Upper lobe of left lung (tissue), 6 donors: ENCODE data around the gene ZC3H7A. TPM values are rescaled to one million over a fixed set of nuclear protein-coding genes. Genes with fewer than 3 reads are reported as not detected.
A peak's percentile ranks its signal among the peaks of the same experiment; 100 is the strongest.

Experiments
- ATAC-seq, 2 donors: fragments of 200-7000 bp; cut with Tn5 transposase; one replicate each; pipeline ENCODE4 v1.9.1; 2022; ENCODE audit warnings: mild to moderate bottlenecking in 2 of 2, moderate library complexity in 2 of 2; ENCODE audit not compliant: low FRiP score in 2 of 2
- DNase-seq, 2 donors: peaks; one replicate each; pipeline ENCODE4 v3.0.0-alpha.2; 2019 to 2020
- H3K27ac ChIP-seq, 4 donors: fragments of 200-600 bp; sonication (generic); one replicate each; pipeline ENCODE4 v1.5.1; 2016 to 2019
- H3K27me3 ChIP-seq, 4 donors: fragments of 200-600 bp; sonication (generic); one replicate each; pipeline ENCODE4 v1.5.1; 2017 to 2019
- H3K36me3 ChIP-seq, 4 donors: fragments of 200-600 bp; sonication (generic); one replicate each; pipeline ENCODE4 v1.5.1; 2016 to 2019
- H3K4me1 ChIP-seq, 4 donors: fragments of 200-600 bp; sonication (generic); one replicate each; pipeline ENCODE4 v1.5.1; 2018 to 2019
- H3K4me3 ChIP-seq, 4 donors: fragments of 200-600 bp; sonication (generic); one replicate each; pipeline ENCODE4 v1.5.1; 2017 to 2019; ENCODE audit warnings: mild to moderate bottlenecking in 2 of 4, moderate library complexity in 1 of 4
- H3K9me3 ChIP-seq, 4 donors: fragments of 200-600 bp; sonication (generic); one replicate each; pipeline ENCODE4 v1.5.1; 2018 to 2019
- EP300 ChIP-seq, 4 donors: sonication (generic); formaldehyde crosslinking; IDR thresholded peaks; one replicate each; pipeline ENCODE4 v1.5.1; 2017; ENCODE audit warnings: antibody characterized with exemption in 4 of 4, control low read depth in 2 of 4
- POLR2A ChIP-seq, 4 donors: fragments of 450-650 bp; IDR thresholded peaks; one replicate each; pipeline ENCODE4 v1.5.1; 2016 to 2017; ENCODE audit warnings: antibody characterized with exemption in 4 of 4, mild to moderate bottlenecking in 2 of 4
- POLR2AphosphoS5 ChIP-seq, 2 donors: sonication (generic); formaldehyde crosslinking; IDR thresholded peaks; one replicate each; pipeline ENCODE4 v1.5.1; 2017; ENCODE audit warnings: antibody characterized with exemption in 2 of 2
- WGBS, 2 donors: methylation state at CpG; one replicate each; pipeline ENCODE4 v1.1.5; 2017 to 2018; 5-methylcytosine and 5-hydroxymethylcytosine counted together
- total RNA-seq, 6 donors: library from RNA; depleted of rRNA in 4 of 6; stranded (reverse); fragments of >200 nt in 4 of 6; gene quantifications; one replicate each; pipeline versions ENCODE4 v1.1.0 to v1.2.1, GENCODE V29; 2016 to 2021
- TF ChIP-seq, protein P1 (sequence below), 6 experiments: fragments of 450-650 bp in 4 of 6; fragments of 200-600 bp in 2 of 6; sonication (generic) in 2 of 6; IDR thresholded peaks; one replicate each; pipeline ENCODE4 v1.5.1; 2016 to 2019; ENCODE audit warnings: antibody characterized with exemption in 6 of 6
- donor health status: DM: no; HTN: no; CAD: no; lungs with moderate emphysema.
- donor health status: DM: no; HTN: yes; CAD: no; lungs with severe emphysema.

The ZC3H7A gene
- total RNA-seq, 6 donors from 2014 or later, result 52.7 to 142 (median 64.7) TPM

DNA sequence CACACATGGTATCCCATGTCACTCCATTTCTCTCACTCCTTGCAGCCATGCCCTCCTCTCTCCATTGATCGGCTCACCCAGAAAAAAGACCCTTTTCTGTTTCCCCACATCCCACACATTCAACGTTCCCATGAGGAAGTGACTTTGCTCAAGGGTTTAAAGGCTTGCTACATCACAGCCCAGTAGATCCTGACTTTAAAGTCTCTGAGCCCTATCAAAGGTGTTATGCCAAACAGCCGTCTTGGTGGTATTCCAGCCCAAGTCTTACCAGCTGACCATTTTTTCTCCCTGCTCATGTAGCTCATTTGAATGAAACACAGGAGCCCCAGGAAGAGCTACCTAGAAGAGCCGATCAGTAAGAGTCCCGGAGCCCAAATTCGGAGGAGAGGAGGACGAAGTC lies 47.0 kb downstream of the ZC3H7A start:
- H3K36me3 ChIP-seq, result peaks cover 26 to 70% (median 61%) of the 10 kb centered on the region in 4 donors
- H3K27ac ChIP-seq, result no peak overlapping the region
- WGBS, 2 donors, result 86 to 90% methylated on average over 7 of the region's 7 CpGs
- ATAC-seq (no peak), DNase-seq (no peak)
- TF ChIP-seq, protein P1, sequence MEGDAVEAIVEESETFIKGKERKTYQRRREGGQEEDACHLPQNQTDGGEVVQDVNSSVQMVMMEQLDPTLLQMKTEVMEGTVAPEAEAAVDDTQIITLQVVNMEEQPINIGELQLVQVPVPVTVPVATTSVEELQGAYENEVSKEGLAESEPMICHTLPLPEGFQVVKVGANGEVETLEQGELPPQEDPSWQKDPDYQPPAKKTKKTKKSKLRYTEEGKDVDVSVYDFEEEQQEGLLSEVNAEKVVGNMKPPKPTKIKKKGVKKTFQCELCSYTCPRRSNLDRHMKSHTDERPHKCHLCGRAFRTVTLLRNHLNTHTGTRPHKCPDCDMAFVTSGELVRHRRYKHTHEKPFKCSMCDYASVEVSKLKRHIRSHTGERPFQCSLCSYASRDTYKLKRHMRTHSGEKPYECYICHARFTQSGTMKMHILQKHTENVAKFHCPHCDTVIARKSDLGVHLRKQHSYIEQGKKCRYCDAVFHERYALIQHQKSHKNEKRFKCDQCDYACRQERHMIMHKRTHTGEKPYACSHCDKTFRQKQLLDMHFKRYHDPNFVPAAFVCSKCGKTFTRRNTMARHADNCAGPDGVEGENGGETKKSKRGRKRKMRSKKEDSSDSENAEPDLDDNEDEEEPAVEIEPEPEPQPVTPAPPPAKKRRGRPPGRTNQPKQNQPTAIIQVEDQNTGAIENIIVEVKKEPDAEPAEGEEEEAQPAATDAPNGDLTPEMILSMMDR (IDR thresholded peaks at IDR 0.05), result no peak
- TF ChIP-seq POLR2A (IDR thresholded peaks at IDR 0.05), result no peak
- no peak for TF ChIP-seq POLR2AphosphoS5 (IDR thresholded peaks at IDR 0.05)
- TF ChIP-seq EP300 (IDR thresholded peaks at IDR 0.05), result no peak
- H3K27me3 ChIP-seq, result no peaks in the 10 kb centered on the region
- H3K4me3 ChIP-seq, result no peak overlapping the region
- no peaks in the 10 kb centered on the region for H3K4me1 ChIP-seq
- no peaks in the 10 kb centered on the region for H3K9me3 ChIP-seq

DNA sequence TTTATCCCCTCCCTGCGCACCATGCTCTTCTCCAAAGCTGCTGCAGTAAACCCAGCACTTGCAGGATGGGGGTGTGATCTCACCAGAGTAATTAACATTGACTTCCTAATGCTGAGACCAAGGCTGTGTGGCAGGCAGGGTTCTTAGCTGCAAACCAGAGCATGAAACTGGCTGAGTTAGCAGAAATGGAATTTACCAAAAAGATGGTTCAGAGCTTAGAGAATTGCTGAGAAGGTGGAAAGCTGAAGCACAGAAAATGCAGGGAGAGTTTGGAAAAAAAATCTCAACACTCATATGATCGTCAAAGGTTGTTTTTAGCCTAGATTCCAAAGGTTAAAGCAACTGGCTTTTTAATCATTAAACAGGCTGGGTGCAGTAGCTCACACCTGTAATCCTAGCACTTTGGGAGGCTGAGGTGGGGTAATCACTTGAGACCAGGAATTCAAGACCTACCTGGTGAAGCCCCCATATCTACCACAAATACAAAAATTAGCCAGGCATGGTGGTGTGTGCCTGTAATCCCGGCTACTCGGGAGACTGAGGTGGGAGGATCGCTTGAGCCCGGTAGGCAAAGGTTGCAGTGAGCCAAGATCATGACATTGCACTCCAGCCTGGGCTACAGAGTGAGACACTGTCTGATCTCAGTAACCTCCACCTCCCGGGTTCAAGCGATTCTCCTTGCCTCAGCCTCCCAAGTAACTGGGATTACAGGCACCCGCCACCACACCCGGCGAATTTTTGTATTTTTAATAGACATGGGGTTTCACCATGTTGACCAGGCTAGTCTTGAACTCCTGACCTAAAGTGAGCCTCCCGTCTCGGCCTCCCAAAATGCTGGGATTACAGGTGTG lies 48.4 kb downstream of the ZC3H7A start:
- WGBS, 2 donors, result 88 to 93% methylated on average over 13 of the region's 13 CpGs
- H3K9me3 ChIP-seq, result no peaks in the 10 kb centered on the region
- H3K4me1 ChIP-seq, result peaks cover 0 to 4% (median 3%) of the 10 kb centered on the region in 4 donors
- no peak overlapping the region for H3K4me3 ChIP-seq
- H3K27ac ChIP-seq, result no peak overlapping the region
- no peaks in the 10 kb centered on the region for H3K27me3 ChIP-seq
- DNase-seq (no peak), ATAC-seq (no peak)
- peaks cover 26 to 57% (median 50%) of the 10 kb centered on the region in 4 donors for H3K36me3 ChIP-seq
- TF ChIP-seq POLR2AphosphoS5 (IDR thresholded peaks at IDR 0.05), result no peak
- TF ChIP-seq, protein P1 (IDR thresholded peaks at IDR 0.05), result no peak
- TF ChIP-seq EP300 (IDR thresholded peaks at IDR 0.05), result no peak
- no peak for TF ChIP-seq POLR2A (IDR thresholded peaks at IDR 0.05)

DNA sequence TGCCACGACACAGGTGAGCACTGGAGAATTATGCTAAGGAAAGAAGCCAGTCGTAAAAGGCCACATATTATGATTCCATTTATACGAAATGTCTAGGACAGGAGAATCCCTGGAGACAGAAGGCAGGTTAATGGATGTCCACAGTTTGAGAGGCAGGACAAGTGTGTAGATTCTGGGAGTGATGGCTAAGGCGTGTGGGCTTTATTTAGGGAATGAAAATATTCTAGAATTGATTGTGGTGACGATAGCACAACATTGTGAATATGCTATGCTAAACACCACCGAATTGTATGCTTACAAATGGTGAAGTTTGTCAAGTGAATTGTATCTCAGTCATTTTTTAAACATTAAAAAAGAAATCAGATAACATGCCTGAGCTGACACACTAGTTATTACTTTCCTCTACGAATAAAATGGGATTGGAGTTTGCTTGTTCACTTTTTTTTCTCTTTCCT lies 49.1 kb downstream of the ZC3H7A start:
- 80 to 82% methylated on average over 7 of the region's 7 CpGs for WGBS, 2 donors
- H3K27me3 ChIP-seq, result no peaks in the 10 kb centered on the region
- peaks cover 5 to 11% (median 9%) of the 10 kb centered on the region in 4 donors for H3K4me1 ChIP-seq
- no peak for ATAC-seq
- TF ChIP-seq, protein P1 (IDR thresholded peaks at IDR 0.05), result no peak
- no peak for TF ChIP-seq POLR2A (IDR thresholded peaks at IDR 0.05)
- TF ChIP-seq POLR2AphosphoS5 (IDR thresholded peaks at IDR 0.05), result no peak
- no peak for TF ChIP-seq EP300 (IDR thresholded peaks at IDR 0.05)
- H3K9me3 ChIP-seq, result no peaks in the 10 kb centered on the region
- no peak overlapping the region for H3K4me3 ChIP-seq
- no peak for DNase-seq
- peaks cover 23 to 51% (median 44%) of the 10 kb centered on the region in 4 donors for H3K36me3 ChIP-seq
- H3K27ac ChIP-seq, result no peak overlapping the region

DNA sequence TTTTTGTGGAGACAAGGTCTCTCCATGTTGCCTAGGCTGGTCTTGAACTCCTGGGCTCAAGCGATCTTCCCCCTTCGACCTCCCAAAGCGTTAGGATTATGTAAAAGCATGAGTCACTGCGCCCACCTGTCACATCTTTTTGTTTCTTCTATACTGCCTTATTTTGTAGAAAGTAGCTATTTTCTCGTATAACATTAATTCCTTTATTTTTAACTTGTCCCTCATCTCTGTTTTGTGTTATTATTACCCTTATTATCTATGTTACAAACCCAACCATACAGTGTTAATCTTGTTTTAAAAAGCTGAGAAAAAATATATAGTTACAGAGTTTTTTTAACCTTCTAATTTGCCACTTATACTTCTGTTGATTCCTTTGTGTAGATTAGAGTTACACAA lies 53.0 kb downstream of the ZC3H7A start:
- H3K4me1 ChIP-seq, result peaks cover 21 to 36% (median 33%) of the 10 kb centered on the region in 4 donors
- TF ChIP-seq, protein P1 (IDR thresholded peaks at IDR 0.05), result no peak
- TF ChIP-seq POLR2A (IDR thresholded peaks at IDR 0.05), result no peak
- TF ChIP-seq EP300 (IDR thresholded peaks at IDR 0.05), result no peak
- no peak for TF ChIP-seq POLR2AphosphoS5 (IDR thresholded peaks at IDR 0.05)
- H3K27me3 ChIP-seq, result no peaks in the 10 kb centered on the region
- peaks cover under 1 to 12% (median 7%) of the 10 kb centered on the region in 4 donors for H3K36me3 ChIP-seq
- DNase-seq (no peak), ATAC-seq (no peak)
- H3K4me3 ChIP-seq, result no peak overlapping the region
- WGBS, 2 donors, result 85 to 96% methylated on average over 5 of the region's 5 CpGs
- no peaks in the 10 kb centered on the region for H3K9me3 ChIP-seq
- H3K27ac ChIP-seq, result peak overlapping the region; percentile 99
